Measurements from ENCODE around the gene CDC20.

CDC20 gene

GRCh38 chr1:43358746-43359693 lies at the start of gene CDC20:
TSS of gene CDC20 (plus strand) at chr1:43358981. CDS start at chr1:43359216, 235 bp downstream.
- peak; percentile 95 for FAIRE-seq

GRCh38 chr1:43309405-43310025 lies 49.3 kb upstream of the CDC20 start:
- FAIRE-seq, result no peak

GRCh38 chr1:43311521-43311920 lies 47.3 kb upstream of the CDC20 start:
- no peak for FAIRE-seq

- no peak for FAIRE-seq
Observed at GRCh38 chr1:43312212-43312623, 46.6 kb upstream of the CDC20 start.

GRCh38 chr1:43312663-43313515 lies 45.9 kb upstream of the CDC20 start:
- no peak for FAIRE-seq

- no peak for FAIRE-seq
Observed at GRCh38 chr1:43313771-43314170, 45.0 kb upstream of the CDC20 start.

GRCh38 chr1:43314233-43314632 lies 44.5 kb upstream of the CDC20 start:
- FAIRE-seq, result no peak

- no peak for FAIRE-seq
Observed at GRCh38 chr1:43315481-43315880, 43.3 kb upstream of the CDC20 start.

- FAIRE-seq, result no peak
Observed at GRCh38 chr1:43315963-43316737, 42.6 kb upstream of the CDC20 start.

- no peak for FAIRE-seq
Observed at GRCh38 chr1:43316738-43317520, 41.9 kb upstream of the CDC20 start.

GRCh38 chr1:43317817-43318471 lies 40.8 kb upstream of the CDC20 start:
- no peak for FAIRE-seq

GRCh38 chr1:43318831-43319230 lies 40.0 kb upstream of the CDC20 start:
- no peak for FAIRE-seq

- FAIRE-seq, result no peak
Observed at GRCh38 chr1:43319288-43319687, 39.5 kb upstream of the CDC20 start.

- no peak for FAIRE-seq
Observed at GRCh38 chr1:43319766-43320165, 39.0 kb upstream of the CDC20 start.

- FAIRE-seq, result no peak
Observed at GRCh38 chr1:43321331-43321891, 37.4 kb upstream of the CDC20 start.

- no peak for FAIRE-seq
Observed at GRCh38 chr1:43322506-43322905, 36.3 kb upstream of the CDC20 start.

- FAIRE-seq, result no peak
Observed at GRCh38 chr1:43324810-43325209, 34.0 kb upstream of the CDC20 start.

GRCh38 chr1:43325381-43325780 lies 33.4 kb upstream of the CDC20 start:
- FAIRE-seq, result no peak

- no peak for FAIRE-seq
Observed at GRCh38 chr1:43327549-43328292, 31.1 kb upstream of the CDC20 start.

All from G401.6 (cell line).